SK-N-SH (cell line): ENCODE results near the gene TADA2A. TPM values are rescaled to one million over a fixed set of nuclear protein-coding genes. Genes with fewer than 3 reads are reported as not detected.

ENCODE experiments used
- CTCF ChIA-PET: fragments of 300-600, 350-600 bp; formaldehyde crosslinking; extraction: SDS; loops from one replicate; lab custom pipeline; 2021; lab: Yijun Ruan, JAX
- POLR2A ChIA-PET: fragments of 350-600 bp; sonication (Branson Sonifier 250); formaldehyde crosslinking; extraction: SDS; loops from one replicate; lab custom pipeline; 2020; ENCODE audit warnings: antibody characterized with exemption, inconsistent platforms; lab: Yijun Ruan, JAX
- DNase-seq: peaks from one replicate; pipeline ENCODE4 v3.0.0; 2012
- H2AFZ ChIP-seq: fragments of 200-600 bp; sonication (generic); 2 replicates; pipeline ENCODE4 v1.8.1; 2016; ENCODE audit warnings: antibody characterized with exemption, mild to moderate bottlenecking, low read depth
- H3F3A ChIP-seq: fragments of 200-600 bp; sonication (generic); replicated peaks from 2 replicates; pipeline ENCODE3; 2016; ENCODE audit warnings: antibody characterized with exemption, mild to moderate bottlenecking; ENCODE audit not compliant: insufficient read depth
- H3K27ac ChIP-seq, 2 experiments: fragments of 200-500 bp in 1 of 2; fragments of 200-600 bp in 1 of 2; sonication (Bioruptor generic) in 1 of 2; sonication (generic), shearing (Covaris generic) in 1 of 2; 2 replicates each; pipeline versions ENCODE4 v1.5.1 to v1.6.1; 2014 to 2016; ENCODE audit warnings: low read depth in 2 of 2, inconsistent platforms in 1 of 2, low read length in 1 of 2, mild to moderate bottlenecking in 1 of 2, mixed read lengths in 1 of 2
- H3K27me3 ChIP-seq: fragments of 200-600 bp; sonication (generic), shearing (Covaris generic); 2 replicates; pipeline ENCODE4 v1.6.1; 2016; ENCODE audit warnings: mixed run types; ENCODE audit not compliant: insufficient read depth
- H3K36me3 ChIP-seq, 2 experiments: fragments of 200-500 bp in 1 of 2; fragments of 200-600 bp in 1 of 2; sonication (Bioruptor generic) in 1 of 2; sonication (generic) in 1 of 2; replicated peaks in 1 of 2; 2 replicates each; pipeline versions ENCODE3 to v1.5.1; 2014 to 2016; ENCODE audit warnings: low read length in 1 of 2, mild to moderate bottlenecking in 1 of 2; ENCODE audit not compliant: insufficient read depth in 2 of 2, control insufficient read depth in 1 of 2
- H3K4me1 ChIP-seq, 2 experiments: fragments of 200-500 bp in 1 of 2; fragments of 200-600 bp in 1 of 2; sonication (Bioruptor generic) in 1 of 2; sonication (generic), shearing (Covaris generic) in 1 of 2; 2 replicates each; pipeline versions ENCODE4 v1.5.1 to v1.6.1; 2014 to 2016; ENCODE audit warnings: low read depth in 1 of 2, low read length in 1 of 2, mixed run types in 1 of 2; ENCODE audit not compliant: insufficient read depth in 2 of 2, control insufficient read depth in 1 of 2
- H3K4me2 ChIP-seq: fragments of 200-600 bp; sonication (generic), shearing (Covaris generic); 2 replicates; pipeline ENCODE4 v1.6.1; 2017; ENCODE audit warnings: mixed run types
- H3K4me3 ChIP-seq, 2 experiments: fragments of 200-500 bp in 1 of 2; fragments of 200-600 bp in 1 of 2; sonication (Bioruptor generic) in 1 of 2; sonication (generic), shearing (Covaris generic) in 1 of 2; 2 replicates each; pipeline versions ENCODE4 v1.5.1 to v1.8.1; 2014 to 2016; ENCODE audit warnings: low read depth in 2 of 2, inconsistent platforms in 1 of 2, low read length in 1 of 2, mild to moderate bottlenecking in 1 of 2, mixed read lengths in 1 of 2, moderate library complexity in 1 of 2
- H3K79me2 ChIP-seq: fragments of 200-600 bp; sonication (generic); 2 replicates; pipeline ENCODE4 v1.8.1; 2017; ENCODE audit warnings: mild to moderate bottlenecking; ENCODE audit not compliant: insufficient read depth
- H3K9ac ChIP-seq: fragments of 200-600 bp; sonication (generic); 2 replicates; pipeline ENCODE4 v1.6.1; 2017; ENCODE audit warnings: mixed run types
- H3K9me2 ChIP-seq: fragments of 200-600 bp; sonication (generic); 2 replicates; pipeline ENCODE4 v1.6.1; 2017; ENCODE audit warnings: mixed run types
- H3K9me3 ChIP-seq: fragments of 200-600 bp; sonication (generic); 2 replicates; pipeline ENCODE4 v1.6.1; 2017; ENCODE audit warnings: mixed run types, mild to moderate bottlenecking, moderate library complexity
- H4K20me1 ChIP-seq: fragments of 200-600 bp; sonication (generic); 2 replicates; pipeline ENCODE4 v1.6.1; 2017; ENCODE audit warnings: mild to moderate bottlenecking, mixed run types; ENCODE audit not compliant: insufficient read depth
- CHD2 ChIP-seq: fragments of 150-350 bp; IDR thresholded peaks from 2 replicates; pipeline ENCODE4 v1.6.1; 2018; ENCODE audit warnings: low read length; ENCODE audit not compliant: partially characterized antibody
- CTCF ChIP-seq: fragments of 200-600 bp; sonication (generic); IDR thresholded peaks from 2 replicates; pipeline ENCODE4 v1.6.1; 2017; ENCODE audit warnings: antibody characterized with exemption, mild to moderate bottlenecking, moderate library complexity
- EP300 ChIP-seq, 2 experiments: IDR thresholded peaks; 2 replicates each; pipeline versions ENCODE4 v1.4.0 to v1.6.1; 2012; ENCODE audit warnings: borderline replicate concordance in 1 of 2, low read depth in 1 of 2, low read length in 1 of 2
- FOSL2 ChIP-seq: IDR thresholded peaks from 2 replicates; pipeline ENCODE4 v1.4.0; 2012; ENCODE audit warnings: low read depth, mild to moderate bottlenecking, moderate library complexity, borderline replicate concordance
- FOXM1 ChIP-seq: IDR thresholded peaks from 2 replicates; pipeline ENCODE4 v1.4.0; 2012; ENCODE audit warnings: low read depth, mild to moderate bottlenecking
- GABPA ChIP-seq: IDR thresholded peaks from 2 replicates; pipeline ENCODE4 v1.4.0; 2012; ENCODE audit warnings: low read depth, mild to moderate bottlenecking
- GATA2 ChIP-seq: sonication (generic); formaldehyde crosslinking; IDR thresholded peaks from 2 replicates; pipeline ENCODE4 v1.5.0; 2020; ENCODE audit warnings: mild to moderate bottlenecking, missing genetic modification reagents
- IRF3 ChIP-seq: fragments of 150-350 bp; IDR thresholded peaks from 2 replicates; pipeline ENCODE4 v1.6.1; 2016; ENCODE audit warnings: mild to moderate bottlenecking, low read depth, low read length
- NRF1 ChIP-seq: IDR thresholded peaks from 2 replicates; pipeline ENCODE4 v1.6.1; 2012; ENCODE audit warnings: low read depth, mild to moderate bottlenecking, low read length
- RAD21 ChIP-seq: IDR thresholded peaks from 2 replicates; pipeline ENCODE4 v1.6.1; 2012; ENCODE audit warnings: mild to moderate bottlenecking, low read length
- RFX5 ChIP-seq: IDR thresholded peaks from 2 replicates; pipeline ENCODE4 v1.6.1; 2012; ENCODE audit warnings: mild to moderate bottlenecking, improper control_type of control experiment, low read length
- RXRA ChIP-seq: IDR thresholded peaks from 2 replicates; pipeline ENCODE4 v1.4.0; 2012; ENCODE audit warnings: low read depth, mild to moderate bottlenecking, borderline replicate concordance
- USF2 ChIP-seq: fragments of 150-350 bp; IDR thresholded peaks from 2 replicates; pipeline ENCODE4 v1.6.1; 2017; ENCODE audit warnings: antibody characterized with exemption, low read length, low read depth, borderline replicate concordance
- WGBS: methylation state at CpG from one replicate; pipeline ENCODE4 v1.1.6; 2017; ENCODE audit warnings: low lambda C conversion rate; 5-methylcytosine and 5-hydroxymethylcytosine counted together
- polyA plus RNA-seq, 3 experiments: library from polyadenylated mRNA; depleted of rRNA; stranded (reverse); fragments of >200 nt; gene quantifications; 2 replicates each; pipeline ENCODE4 v1.2.3, GENCODE V29; 2012
- TF ChIP-seq, protein P1 (sequence below): IDR thresholded peaks from 2 replicates; pipeline ENCODE4; 2012

Gene TADA2A
- polyA plus RNA-seq, 1 of the 3 experiments (the other 2 are of a cell fraction) = 9.7 TPM

DNA sequence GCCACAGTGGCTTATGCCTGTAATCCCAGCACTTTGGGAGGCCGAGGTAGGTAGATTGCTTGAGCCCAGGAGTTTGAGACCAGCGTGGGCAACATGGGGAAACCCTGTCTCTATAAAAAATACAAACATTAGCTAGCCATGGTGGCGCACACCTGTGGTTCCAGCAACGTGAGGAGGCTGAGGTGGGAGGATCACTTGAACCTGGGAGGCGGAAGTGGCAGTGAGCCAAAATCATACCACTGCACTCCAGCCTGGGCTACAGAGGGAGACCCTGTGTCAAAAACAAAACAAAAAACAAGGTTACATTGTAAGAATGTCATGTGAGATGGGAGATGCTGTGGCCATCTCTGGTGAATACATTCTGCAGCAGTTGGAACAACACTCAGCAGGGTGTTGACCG lies 96.5 kb downstream of the TADA2A start (continued):
- TF ChIP-seq, protein P1, sequence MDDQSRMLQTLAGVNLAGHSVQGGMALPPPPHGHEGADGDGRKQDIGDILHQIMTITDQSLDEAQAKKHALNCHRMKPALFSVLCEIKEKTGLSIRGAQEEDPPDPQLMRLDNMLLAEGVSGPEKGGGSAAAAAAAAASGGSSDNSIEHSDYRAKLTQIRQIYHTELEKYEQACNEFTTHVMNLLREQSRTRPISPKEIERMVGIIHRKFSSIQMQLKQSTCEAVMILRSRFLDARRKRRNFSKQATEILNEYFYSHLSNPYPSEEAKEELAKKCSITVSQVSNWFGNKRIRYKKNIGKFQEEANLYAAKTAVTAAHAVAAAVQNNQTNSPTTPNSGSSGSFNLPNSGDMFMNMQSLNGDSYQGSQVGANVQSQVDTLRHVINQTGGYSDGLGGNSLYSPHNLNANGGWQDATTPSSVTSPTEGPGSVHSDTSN = no peak
- TF ChIP-seq, all 33 proteins: peak for 0

- ChIA-PET POLR2A (no interaction called here), CTCF (no interaction called here)
- H3F3A ChIP-seq = peaks cover 7% of the 10 kb centered on the region
- no peak overlapping the region for H3K4me2 ChIP-seq
- peaks cover 96% of the 10 kb centered on the region for H3K79me2 ChIP-seq
- no peak for TF ChIP-seq IRF3
- no peak for TF ChIP-seq EP300 (IDR thresholded peaks at IDR 0.05; ENCODE audit: borderline replicate concordance in 1 of 2, low read depth in 1 of 2, low read length in 1 of 2)
- no peak for TF ChIP-seq FOXM1
- no peak for TF ChIP-seq CHD2
- no peak for TF ChIP-seq GABPA
- no peak for TF ChIP-seq NRF1
- no peak for TF ChIP-seq USF2
- TF ChIP-seq RFX5 = no peak
- TF ChIP-seq FOSL2 = no peak
- no peak for TF ChIP-seq GATA2 (CRISPR knock-in tag)
- no peak overlapping the region for H3K9ac ChIP-seq
- peaks cover 73% of the 10 kb centered on the region for H4K20me1 ChIP-seq
- no peak for DNase-seq
- H3K27ac ChIP-seq = no peak overlapping the region
- H3K9me3 ChIP-seq = no peaks in the 10 kb centered on the region
- H2AFZ ChIP-seq = no peak overlapping the region
- no peaks in the 10 kb centered on the region for H3K9me2 ChIP-seq
- no peaks in the 10 kb centered on the region for H3K27me3 ChIP-seq
- H3K4me3 ChIP-seq = no peak overlapping the region
- H3K4me1 ChIP-seq = peaks cover 0 to 11% of the 10 kb centered on the region in 2 experiments; a peak in 1 of 4 replicates
- 97% methylated on average over 3 of the region's 3 CpGs for WGBS
- H3K36me3 ChIP-seq = peaks cover 4 to 6% of the 10 kb centered on the region in 2 experiments
Observed at GRCh38 chr17:37505333-37505732, 98.6 kb downstream of the TADA2A start.

DNA sequence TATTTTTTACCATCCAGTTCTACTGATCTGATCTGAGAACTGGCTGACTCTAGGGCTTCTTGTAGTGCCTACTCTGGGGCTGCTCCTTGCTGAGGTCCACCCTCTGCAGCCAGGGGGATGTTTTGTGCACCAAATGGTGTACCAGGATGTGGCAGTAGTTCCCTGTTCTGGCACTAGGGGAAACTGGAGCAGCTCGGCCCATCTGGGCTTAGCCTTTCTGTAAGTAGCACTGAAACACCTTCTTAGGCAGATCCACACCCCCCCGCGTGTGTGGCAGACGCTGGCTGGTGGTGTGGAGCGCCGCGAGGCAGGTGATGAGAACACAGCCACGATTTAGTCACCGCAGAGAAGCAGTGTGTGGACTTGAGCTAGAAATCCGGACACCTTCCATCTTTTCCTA lies 100.0 kb downstream of the TADA2A start:
- Histone ChIP-seq H3K9me2 (no peaks in the 10 kb centered on the region), H3K4me2 (no peak overlapping the region), H3K4me3 (no peak overlapping the region; a peak in 1 of 4 replicates), H3K27me3 (no peaks in the 10 kb centered on the region), H3K36me3 (peaks cover 8% of the 10 kb centered on the region in 2 experiments), H2AFZ (no peak overlapping the region), H3F3A (peaks cover 10% of the 10 kb centered on the region), H3K27ac (no peak overlapping the region), H4K20me1 (peaks cover 63% of the 10 kb centered on the region), H3K4me1 (peaks cover 0 to 11% of the 10 kb centered on the region in 2 experiments; a peak in 1 of 4 replicates), H3K9me3 (no peaks in the 10 kb centered on the region), H3K9ac (no peak overlapping the region), H3K79me2 (peaks cover 94% of the 10 kb centered on the region)
- no peak for TF ChIP-seq RXRA
- TF ChIP-seq GABPA = no peak
- TF ChIP-seq, protein P1 = no peak
- TF ChIP-seq CTCF = peak; percentile 58
- TF ChIP-seq RFX5 = no peak
- TF ChIP-seq NRF1 = no peak
- TF ChIP-seq RAD21 = peak; percentile 15; the same call in 1 of the 2 replicates
- ChIA-PET POLR2A (no interaction called here), CTCF (interaction anchor here (0.7 to 2.0 kb wide), 14 partner anchors 8 to 264 kb away, joined by 3 to 9 read pairs (median 4); partner anchors contain the start of gene SYNRG)
- DNase-seq = peak; percentile 70
- WGBS = 75% methylated on average over 9 of the region's 10 CpGs
